Panc1 (cell line): ENCODE measurements around the gene EXOC6B. TPM values are rescaled to one million over a fixed set of nuclear protein-coding genes. Genes with fewer than 3 reads are reported as not detected.

Experiments
- ATAC-seq: fragments of 200-7000 bp; cut with Tn5 transposase; 2 replicates; pipeline ENCODE4 v1.9.1; 2020; ENCODE audit warnings: mild to moderate bottlenecking, moderate library complexity
- BruUV-seq: library from RNA; stranded (reverse); fragments of 400-500 nt; replicated peaks from 2 replicates; lab custom pipeline; 2021; lab: Mats Ljungman, UMichigan
- CTCF ChIA-PET: fragments of 300-600 bp; sonication (Branson Sonifier 250); formaldehyde crosslinking; loops from one replicate; lab custom pipeline; 2022; ENCODE audit warnings: antibody characterized with exemption; lab: Charles Lee
- POLR2A ChIA-PET: fragments of 300-600 bp; sonication (Branson Sonifier 250); formaldehyde crosslinking; loops from one replicate; lab custom pipeline; 2022; ENCODE audit warnings: antibody characterized with exemption; lab: Charles Lee
- DNase-seq: peaks from one replicate; pipeline ENCODE4 v3.0.0-alpha.2; 2010; ENCODE audit warnings: low read depth, low spot score
- H3K27ac ChIP-seq: 2 replicates; pipeline ENCODE4 v1.5.1; 2011; ENCODE audit warnings: mild to moderate bottlenecking, low read length, inconsistent platforms
- H3K27me3 ChIP-seq: fragments of 200-500 bp; sonication (Bioruptor generic); 2 replicates; pipeline ENCODE4 v1.6.0; 2014; ENCODE audit warnings: low read length, inconsistent platforms; ENCODE audit not compliant: control insufficient read depth, insufficient read depth
- H3K36me3 ChIP-seq: fragments of 200-500 bp; sonication (Bioruptor generic); 2 replicates; pipeline ENCODE4 v1.5.1; 2014; ENCODE audit warnings: inconsistent platforms, mild to moderate bottlenecking, low read length, moderate library complexity; ENCODE audit not compliant: control insufficient read depth, insufficient read depth
- H3K4me1 ChIP-seq: 2 replicates; pipeline ENCODE4 v1.5.1; 2011; ENCODE audit warnings: inconsistent platforms, mild to moderate bottlenecking, low read length, moderate library complexity; ENCODE audit not compliant: control insufficient read depth, insufficient read depth
- H3K4me3 ChIP-seq, 2 experiments: 2 replicates each; pipeline ENCODE4 v1.5.1; 2011 to 2012; ENCODE audit warnings: low read depth in 2 of 2, low read length in 2 of 2, mild to moderate bottlenecking in 2 of 2, inconsistent platforms in 1 of 2, moderate library complexity in 1 of 2
- H3K9me3 ChIP-seq: fragments of 200-500 bp; sonication (Bioruptor generic); 2 replicates; pipeline ENCODE4 v1.5.1; 2014; ENCODE audit warnings: low read depth, mild to moderate bottlenecking, inconsistent platforms, low read length, moderate library complexity; ENCODE audit not compliant: control insufficient read depth, insufficient read depth
- POLR2AphosphoS5 ChIP-seq: IDR thresholded peaks from 2 replicates; pipeline ENCODE4 v1.6.1; 2012; ENCODE audit warnings: mild to moderate bottlenecking, low read depth, low read length, moderate library complexity
- SIN3A ChIP-seq: IDR thresholded peaks from 2 replicates; pipeline ENCODE4 v1.6.1; 2012; ENCODE audit warnings: low read depth, mild to moderate bottlenecking, low read length, moderate library complexity, borderline replicate concordance; ENCODE audit not compliant: insufficient read depth
- TCF7L2 ChIP-seq: IDR thresholded peaks from 2 replicates; pipeline ENCODE4 v1.6.1; 2011; ENCODE audit warnings: mild to moderate bottlenecking, low read depth, low read length, inconsistent platforms
- in situ Hi-C: cut with HindIII; loops from 2 replicates; pipeline ENCODE4 v1.10.0; 2016; ENCODE audit warnings: low sequenced_read_pairs, low pct_unique_long_range_greater_than_20kb
- intact Hi-C: fragments of 100-400 bp; cut with micrococcal nuclease; formaldehyde crosslinking; loops from one replicate; pipeline ENCODE4 v1.10.0; 2022; ENCODE audit not compliant: unreplicated experiment
- total RNA-seq: library from RNA; stranded (reverse); gene quantifications from one replicate; pipeline ENCODE4 v1.2.1, GENCODE V29; 2021; ENCODE audit not compliant: unreplicated experiment
- TF ChIP-seq, protein P1 (sequence below): fragments of 450-650 bp; IDR thresholded peaks from 2 replicates; pipeline ENCODE4 v1.5.1; 2017; ENCODE audit warnings: mild to moderate bottlenecking
- TF ChIP-seq, protein P2 (sequence below), 2 experiments: IDR thresholded peaks; 2 replicates each; pipeline ENCODE4 v1.6.1; 2011 to 2012; ENCODE audit warnings: low read depth in 2 of 2, control low read depth in 1 of 2, low read length in 1 of 2, mild to moderate bottlenecking in 1 of 2, moderate library complexity in 1 of 2; ENCODE audit not compliant: insufficient read depth in 1 of 2

Gene EXOC6B
- total RNA-seq, 1 experiment from 2014 or later: 23.2 TPM

DNA sequence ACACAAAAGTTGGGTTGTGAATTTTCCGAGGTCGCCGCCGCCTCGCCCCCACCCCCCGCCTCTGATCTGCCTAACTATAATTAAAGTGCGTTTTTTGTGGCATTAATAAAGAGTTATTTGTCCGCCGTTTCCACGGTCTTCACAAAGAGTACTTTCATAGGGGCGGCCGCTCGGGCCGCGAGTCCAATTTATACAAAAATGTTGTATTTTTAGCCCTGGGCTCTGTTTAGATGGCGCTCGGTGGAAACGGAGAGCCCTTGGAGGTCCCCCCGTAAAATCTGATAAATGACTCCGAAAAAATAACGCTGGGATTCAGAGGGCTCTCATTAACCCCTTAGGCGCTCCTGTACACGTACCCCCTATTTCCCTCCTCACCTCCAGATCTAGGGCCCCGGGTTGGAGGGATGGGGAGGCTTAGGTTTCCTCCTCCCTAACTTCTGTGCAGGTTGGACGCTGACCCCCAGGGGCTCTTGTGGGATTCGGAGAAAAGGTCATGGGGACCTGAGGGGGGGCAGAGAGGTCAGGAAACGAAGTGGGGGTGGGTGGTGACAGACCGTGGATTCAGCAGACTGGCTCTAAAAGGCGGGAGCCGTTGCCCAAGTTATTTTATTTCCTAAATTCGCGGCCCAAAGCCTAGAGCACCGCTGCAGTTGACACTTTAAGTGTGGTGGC is 680.0 kb downstream of the EXOC6B start:
- intact Hi-C loops: no loop called here
- CTCF ChIA-PET: no interaction called here
- no peaks in the 10 kb centered on the region; the same call in 1 of the 2 replicates for H3K36me3 ChIP-seq
- DNase-seq: no peak
- no peak for ATAC-seq
- peaks cover 22% of the 10 kb centered on the region for H3K4me1 ChIP-seq
- TF ChIP-seq POLR2AphosphoS5 (no peak), SIN3A (no peak), TCF7L2 (no peak)
- in situ Hi-C loops: no loop called here
- BruUV-seq: no TSS peak
- POLR2A ChIA-PET: no interaction called here
- peak overlapping the region; percentile 52 to 64 for H3K4me3 ChIP-seq
- no peaks in the 10 kb centered on the region for H3K9me3 ChIP-seq
- no peak overlapping the region for H3K27ac ChIP-seq
- H3K27me3 ChIP-seq: peaks cover 11% of the 10 kb centered on the region

DNA sequence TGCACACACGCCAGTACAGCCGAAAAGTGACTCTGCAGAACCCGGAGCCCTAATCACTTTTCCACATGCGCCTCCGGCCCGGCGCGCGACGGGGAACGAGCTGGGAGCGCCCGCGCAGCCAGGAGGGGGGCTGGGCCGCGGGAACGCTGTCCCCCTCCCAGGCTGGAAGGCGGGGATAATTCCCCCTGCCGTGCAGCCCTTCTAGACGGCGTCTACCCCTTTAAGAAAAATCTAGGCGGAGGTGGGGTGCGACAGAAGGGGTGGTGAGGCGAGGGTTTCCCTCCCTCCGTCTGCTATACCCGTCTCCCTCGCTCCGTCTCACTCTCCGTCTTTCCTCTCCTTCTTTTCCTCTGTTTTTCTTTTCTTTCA is 680.6 kb downstream of the EXOC6B start:
- ATAC-seq (peak; percentile 62), DNase-seq (no peak)
- no peaks in the 10 kb centered on the region; the same call in 1 of the 2 replicates for H3K36me3 ChIP-seq
- in situ Hi-C loops: no loop called here
- ChIA-PET POLR2A (no interaction called here), CTCF (no interaction called here)
- BruUV-seq: no TSS peak
- no peak for TF ChIP-seq TCF7L2
- TF ChIP-seq, protein P1, sequence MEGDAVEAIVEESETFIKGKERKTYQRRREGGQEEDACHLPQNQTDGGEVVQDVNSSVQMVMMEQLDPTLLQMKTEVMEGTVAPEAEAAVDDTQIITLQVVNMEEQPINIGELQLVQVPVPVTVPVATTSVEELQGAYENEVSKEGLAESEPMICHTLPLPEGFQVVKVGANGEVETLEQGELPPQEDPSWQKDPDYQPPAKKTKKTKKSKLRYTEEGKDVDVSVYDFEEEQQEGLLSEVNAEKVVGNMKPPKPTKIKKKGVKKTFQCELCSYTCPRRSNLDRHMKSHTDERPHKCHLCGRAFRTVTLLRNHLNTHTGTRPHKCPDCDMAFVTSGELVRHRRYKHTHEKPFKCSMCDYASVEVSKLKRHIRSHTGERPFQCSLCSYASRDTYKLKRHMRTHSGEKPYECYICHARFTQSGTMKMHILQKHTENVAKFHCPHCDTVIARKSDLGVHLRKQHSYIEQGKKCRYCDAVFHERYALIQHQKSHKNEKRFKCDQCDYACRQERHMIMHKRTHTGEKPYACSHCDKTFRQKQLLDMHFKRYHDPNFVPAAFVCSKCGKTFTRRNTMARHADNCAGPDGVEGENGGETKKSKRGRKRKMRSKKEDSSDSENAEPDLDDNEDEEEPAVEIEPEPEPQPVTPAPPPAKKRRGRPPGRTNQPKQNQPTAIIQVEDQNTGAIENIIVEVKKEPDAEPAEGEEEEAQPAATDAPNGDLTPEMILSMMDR: no peak
- no peak for TF ChIP-seq SIN3A
- TF ChIP-seq, protein P2, sequence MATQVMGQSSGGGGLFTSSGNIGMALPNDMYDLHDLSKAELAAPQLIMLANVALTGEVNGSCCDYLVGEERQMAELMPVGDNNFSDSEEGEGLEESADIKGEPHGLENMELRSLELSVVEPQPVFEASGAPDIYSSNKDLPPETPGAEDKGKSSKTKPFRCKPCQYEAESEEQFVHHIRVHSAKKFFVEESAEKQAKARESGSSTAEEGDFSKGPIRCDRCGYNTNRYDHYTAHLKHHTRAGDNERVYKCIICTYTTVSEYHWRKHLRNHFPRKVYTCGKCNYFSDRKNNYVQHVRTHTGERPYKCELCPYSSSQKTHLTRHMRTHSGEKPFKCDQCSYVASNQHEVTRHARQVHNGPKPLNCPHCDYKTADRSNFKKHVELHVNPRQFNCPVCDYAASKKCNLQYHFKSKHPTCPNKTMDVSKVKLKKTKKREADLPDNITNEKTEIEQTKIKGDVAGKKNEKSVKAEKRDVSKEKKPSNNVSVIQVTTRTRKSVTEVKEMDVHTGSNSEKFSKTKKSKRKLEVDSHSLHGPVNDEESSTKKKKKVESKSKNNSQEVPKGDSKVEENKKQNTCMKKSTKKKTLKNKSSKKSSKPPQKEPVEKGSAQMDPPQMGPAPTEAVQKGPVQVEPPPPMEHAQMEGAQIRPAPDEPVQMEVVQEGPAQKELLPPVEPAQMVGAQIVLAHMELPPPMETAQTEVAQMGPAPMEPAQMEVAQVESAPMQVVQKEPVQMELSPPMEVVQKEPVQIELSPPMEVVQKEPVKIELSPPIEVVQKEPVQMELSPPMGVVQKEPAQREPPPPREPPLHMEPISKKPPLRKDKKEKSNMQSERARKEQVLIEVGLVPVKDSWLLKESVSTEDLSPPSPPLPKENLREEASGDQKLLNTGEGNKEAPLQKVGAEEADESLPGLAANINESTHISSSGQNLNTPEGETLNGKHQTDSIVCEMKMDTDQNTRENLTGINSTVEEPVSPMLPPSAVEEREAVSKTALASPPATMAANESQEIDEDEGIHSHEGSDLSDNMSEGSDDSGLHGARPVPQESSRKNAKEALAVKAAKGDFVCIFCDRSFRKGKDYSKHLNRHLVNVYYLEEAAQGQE (IDR thresholded peaks at IDR 0.05; ENCODE audit: insufficient read depth in 1 of 2, low read depth in 2 of 2, low read length in 1 of 2): no peak
- no peak for TF ChIP-seq POLR2AphosphoS5
- H3K27ac ChIP-seq: no peak overlapping the region
- H3K9me3 ChIP-seq: no peaks in the 10 kb centered on the region
- peak overlapping the region; percentile 52 to 64 for H3K4me3 ChIP-seq
- peaks cover 11% of the 10 kb centered on the region for H3K27me3 ChIP-seq
- H3K4me1 ChIP-seq: peaks cover 19% of the 10 kb centered on the region
- intact Hi-C loops: no loop called here
